SK-N-SH (cell line): ENCODE data around the gene TAS1R3. TPM values are rescaled to one million over a fixed set of nuclear protein-coding genes. Genes with fewer than 3 reads are reported as not detected.

Experiments
- CTCF ChIA-PET: fragments of 300-600, 350-600 bp; formaldehyde crosslinking; extraction: SDS; loops from one replicate; lab custom pipeline; 2021; lab: Yijun Ruan, JAX
- POLR2A ChIA-PET: fragments of 350-600 bp; sonication (Branson Sonifier 250); formaldehyde crosslinking; extraction: SDS; loops from one replicate; lab custom pipeline; 2020; ENCODE audit warnings: antibody characterized with exemption, inconsistent platforms; lab: Yijun Ruan, JAX
- DNase-seq: peaks from one replicate; pipeline ENCODE4 v3.0.0; 2012
- H2AFZ ChIP-seq: fragments of 200-600 bp; sonication (generic); 2 replicates; pipeline ENCODE4 v1.8.1; 2016; ENCODE audit warnings: antibody characterized with exemption, mild to moderate bottlenecking, low read depth
- H3F3A ChIP-seq: fragments of 200-600 bp; sonication (generic); replicated peaks from 2 replicates; pipeline ENCODE3; 2016; ENCODE audit warnings: antibody characterized with exemption, mild to moderate bottlenecking; ENCODE audit not compliant: insufficient read depth
- H3K27ac ChIP-seq, 2 experiments: fragments of 200-500 bp in 1 of 2; fragments of 200-600 bp in 1 of 2; sonication (Bioruptor generic) in 1 of 2; sonication (generic), shearing (Covaris generic) in 1 of 2; 2 replicates each; pipeline versions ENCODE4 v1.5.1 to v1.6.1; 2014 to 2016; ENCODE audit warnings: low read depth in 2 of 2, inconsistent platforms in 1 of 2, low read length in 1 of 2, mild to moderate bottlenecking in 1 of 2, mixed read lengths in 1 of 2
- H3K27me3 ChIP-seq: fragments of 200-600 bp; sonication (generic), shearing (Covaris generic); 2 replicates; pipeline ENCODE4 v1.6.1; 2016; ENCODE audit warnings: mixed run types; ENCODE audit not compliant: insufficient read depth
- H3K36me3 ChIP-seq, 2 experiments: fragments of 200-500 bp in 1 of 2; fragments of 200-600 bp in 1 of 2; sonication (Bioruptor generic) in 1 of 2; sonication (generic) in 1 of 2; replicated peaks in 1 of 2; 2 replicates each; pipeline versions ENCODE3 to v1.5.1; 2014 to 2016; ENCODE audit warnings: low read length in 1 of 2, mild to moderate bottlenecking in 1 of 2; ENCODE audit not compliant: insufficient read depth in 2 of 2, control insufficient read depth in 1 of 2
- H3K4me1 ChIP-seq, 2 experiments: fragments of 200-500 bp in 1 of 2; fragments of 200-600 bp in 1 of 2; sonication (Bioruptor generic) in 1 of 2; sonication (generic), shearing (Covaris generic) in 1 of 2; 2 replicates each; pipeline versions ENCODE4 v1.5.1 to v1.6.1; 2014 to 2016; ENCODE audit warnings: low read depth in 1 of 2, low read length in 1 of 2, mixed run types in 1 of 2; ENCODE audit not compliant: insufficient read depth in 2 of 2, control insufficient read depth in 1 of 2
- H3K4me2 ChIP-seq: fragments of 200-600 bp; sonication (generic), shearing (Covaris generic); 2 replicates; pipeline ENCODE4 v1.6.1; 2017; ENCODE audit warnings: mixed run types
- H3K4me3 ChIP-seq, 2 experiments: fragments of 200-500 bp in 1 of 2; fragments of 200-600 bp in 1 of 2; sonication (Bioruptor generic) in 1 of 2; sonication (generic), shearing (Covaris generic) in 1 of 2; 2 replicates each; pipeline versions ENCODE4 v1.5.1 to v1.8.1; 2014 to 2016; ENCODE audit warnings: low read depth in 2 of 2, inconsistent platforms in 1 of 2, low read length in 1 of 2, mild to moderate bottlenecking in 1 of 2, mixed read lengths in 1 of 2, moderate library complexity in 1 of 2
- H3K79me2 ChIP-seq: fragments of 200-600 bp; sonication (generic); 2 replicates; pipeline ENCODE4 v1.8.1; 2017; ENCODE audit warnings: mild to moderate bottlenecking; ENCODE audit not compliant: insufficient read depth
- H3K9ac ChIP-seq: fragments of 200-600 bp; sonication (generic); 2 replicates; pipeline ENCODE4 v1.6.1; 2017; ENCODE audit warnings: mixed run types
- H3K9me2 ChIP-seq: fragments of 200-600 bp; sonication (generic); 2 replicates; pipeline ENCODE4 v1.6.1; 2017; ENCODE audit warnings: mixed run types
- H3K9me3 ChIP-seq: fragments of 200-600 bp; sonication (generic); 2 replicates; pipeline ENCODE4 v1.6.1; 2017; ENCODE audit warnings: mixed run types, mild to moderate bottlenecking, moderate library complexity
- H4K20me1 ChIP-seq: fragments of 200-600 bp; sonication (generic); 2 replicates; pipeline ENCODE4 v1.6.1; 2017; ENCODE audit warnings: mild to moderate bottlenecking, mixed run types; ENCODE audit not compliant: insufficient read depth
- CHD2 ChIP-seq: fragments of 150-350 bp; IDR thresholded peaks from 2 replicates; pipeline ENCODE4 v1.6.1; 2018; ENCODE audit warnings: low read length; ENCODE audit not compliant: partially characterized antibody
- EP300 ChIP-seq, 2 experiments: IDR thresholded peaks; 2 replicates each; pipeline versions ENCODE4 v1.4.0 to v1.6.1; 2012; ENCODE audit warnings: borderline replicate concordance in 1 of 2, low read depth in 1 of 2, low read length in 1 of 2
- FOSL2 ChIP-seq: IDR thresholded peaks from 2 replicates; pipeline ENCODE4 v1.4.0; 2012; ENCODE audit warnings: low read depth, mild to moderate bottlenecking, moderate library complexity, borderline replicate concordance
- FOXJ3 ChIP-seq: sonication (generic); formaldehyde crosslinking; IDR thresholded peaks from 2 replicates; pipeline ENCODE4 v1.5.1; 2020; ENCODE audit warnings: mild to moderate bottlenecking, missing genetic modification reagents
- FOXM1 ChIP-seq: IDR thresholded peaks from 2 replicates; pipeline ENCODE4 v1.4.0; 2012; ENCODE audit warnings: low read depth, mild to moderate bottlenecking
- GATA2 ChIP-seq: sonication (generic); formaldehyde crosslinking; IDR thresholded peaks from 2 replicates; pipeline ENCODE4 v1.5.0; 2020; ENCODE audit warnings: mild to moderate bottlenecking, missing genetic modification reagents
- IRF3 ChIP-seq: fragments of 150-350 bp; IDR thresholded peaks from 2 replicates; pipeline ENCODE4 v1.6.1; 2016; ENCODE audit warnings: mild to moderate bottlenecking, low read depth, low read length
- JUND ChIP-seq: IDR thresholded peaks from 2 replicates; pipeline ENCODE4 v1.4.0; 2012
- MAX ChIP-seq: IDR thresholded peaks from 2 replicates; pipeline ENCODE4 v1.4.0; 2012; ENCODE audit warnings: low read depth
- MXI1 ChIP-seq: IDR thresholded peaks from 2 replicates; pipeline ENCODE4 v1.6.1; 2012; ENCODE audit warnings: mild to moderate bottlenecking, low read depth, low read length, improper control_type of control experiment
- POLR2AphosphoS5 ChIP-seq: IDR thresholded peaks from 2 replicates; pipeline ENCODE4 v1.6.1; 2012; ENCODE audit warnings: low read depth, low read length
- RAD21 ChIP-seq: IDR thresholded peaks from 2 replicates; pipeline ENCODE4 v1.6.1; 2012; ENCODE audit warnings: mild to moderate bottlenecking, low read length
- REST ChIP-seq: IDR thresholded peaks from 2 replicates; pipeline ENCODE4 v1.6.1; 2012; ENCODE audit warnings: mild to moderate bottlenecking, low read depth, low read length, moderate library complexity
- RFX5 ChIP-seq: IDR thresholded peaks from 2 replicates; pipeline ENCODE4 v1.6.1; 2012; ENCODE audit warnings: mild to moderate bottlenecking, improper control_type of control experiment, low read length
- RXRA ChIP-seq: IDR thresholded peaks from 2 replicates; pipeline ENCODE4 v1.4.0; 2012; ENCODE audit warnings: low read depth, mild to moderate bottlenecking, borderline replicate concordance
- SIN3A ChIP-seq: IDR thresholded peaks from 2 replicates; pipeline ENCODE4 v1.6.1; 2012; ENCODE audit warnings: low read depth, mild to moderate bottlenecking, low read length, moderate library complexity, borderline replicate concordance
- SMC3 ChIP-seq: IDR thresholded peaks from 2 replicates; pipeline ENCODE4 v1.6.1; 2012; ENCODE audit warnings: low read depth, low read length, improper control_type of control experiment
- TAF1 ChIP-seq: IDR thresholded peaks from 2 replicates; pipeline ENCODE4 v1.6.1; 2012; ENCODE audit warnings: low read depth, mild to moderate bottlenecking, low read length, moderate library complexity, borderline replicate concordance
- TEAD4 ChIP-seq: IDR thresholded peaks from 2 replicates; pipeline ENCODE4 v1.4.0; 2012; ENCODE audit warnings: mild to moderate bottlenecking, borderline replicate concordance; ENCODE audit not compliant: insufficient read depth
- USF1 ChIP-seq: IDR thresholded peaks from 2 replicates; pipeline ENCODE4 v1.4.0; 2012; ENCODE audit warnings: low read depth, borderline replicate concordance
- USF2 ChIP-seq: fragments of 150-350 bp; IDR thresholded peaks from 2 replicates; pipeline ENCODE4 v1.6.1; 2017; ENCODE audit warnings: antibody characterized with exemption, low read length, low read depth, borderline replicate concordance
- YY1 ChIP-seq: IDR thresholded peaks from 2 replicates; pipeline ENCODE4 v1.4.0; 2012; ENCODE audit warnings: low read depth, mild to moderate bottlenecking
- ZBTB33 ChIP-seq: IDR thresholded peaks from 2 replicates; pipeline ENCODE4 v1.4.0; 2012; ENCODE audit warnings: low read depth, borderline replicate concordance
- WGBS: methylation state at CpG from one replicate; pipeline ENCODE4 v1.1.6; 2017; ENCODE audit warnings: low lambda C conversion rate; 5-methylcytosine and 5-hydroxymethylcytosine counted together
- polyA plus RNA-seq, 3 experiments: library from polyadenylated mRNA; depleted of rRNA; stranded (reverse); fragments of >200 nt; gene quantifications; 2 replicates each; pipeline ENCODE4 v1.2.3, GENCODE V29; 2012

The TAS1R3 gene
- polyA plus RNA-seq, 1 of the 3 experiments (the other 2 are of a cell fraction), result 0.08 TPM

GRCh38 chr1:1307923-1308755, 22.9 kb upstream of the TAS1R3 start, which contains the start of the genes ACAP3 and PUSL1:
ACAP3 (minus strand) TSS chr1:1307930; CDS start chr1:1307815, 115 bp downstream.
PUSL1 (plus strand) TSS chr1:1308597; CDS start chr1:1308644, 47 bp downstream.
- peak within 1 kb of the TSS; percentile 95 for H3K4me2 ChIP-seq
- H3F3A ChIP-seq, result no peaks in the 10 kb centered on the region
- CTCF ChIA-PET, result no interaction called here
- no peaks in the 10 kb centered on the region for H3K9me2 ChIP-seq
- peaks cover 0 to 30% of the 10 kb centered on the region in 2 experiments for H3K36me3 ChIP-seq
- POLR2A ChIA-PET, result no interaction called here
- no peaks in the 10 kb centered on the region for H3K9me3 ChIP-seq
- no peak within 1 kb of the TSS for H2AFZ ChIP-seq
- WGBS, result 1% methylated on average over 16 of the region's 131 CpGs
- peaks cover 13 to 48% of the 10 kb centered on the region in 2 experiments; a peak in 2 of 4 replicates for H3K4me1 ChIP-seq
- peaks cover 35% of the 10 kb centered on the region for H3K79me2 ChIP-seq
- peak within 1 kb of the TSS; percentile 74 for H3K9ac ChIP-seq
- peak within 1 kb of the TSS; percentile 73 to 91 for H3K4me3 ChIP-seq
- peaks cover 11% of the 10 kb centered on the region; the same call in 1 of the 2 replicates for H4K20me1 ChIP-seq
- no peaks in the 10 kb centered on the region for H3K27me3 ChIP-seq
- peak within 1 kb of the TSS; percentile 72 to 97 for H3K27ac ChIP-seq
- peak; percentile 98 for DNase-seq
- TF ChIP-seq FOXJ3 (no peak), GATA2 (no peak), RFX5 (no peak), TEAD4 (no peak), USF2 (no peak), CHD2 (peak; percentile 42), RAD21 (no peak), SIN3A (peak; percentile 62; the same call in 1 of the 2 replicates), EP300 (IDR thresholded peaks at IDR 0.05; ENCODE audit: borderline replicate concordance in 1 of 2, low read depth in 1 of 2, low read length in 1 of 2) (0 out of 4 replicates have a peak, but pooled peaks of 1 of the 2 experiments have one; percentile 7), FOXM1 (no peak), MAX (peak; percentile 73), IRF3 (peak; percentile 76), SMC3 (no peak), POLR2AphosphoS5 (no peak; the same call in 1 of the 2 replicates), YY1 (peak; percentile 28; the same call in 1 of the 2 replicates), MXI1 (peak; percentile 91), ZBTB33 (0 out of 2 replicates have a peak, but pooled peaks have one; percentile 18), RXRA (no peak), USF1 (no peak), FOSL2 (no peak), JUND (no peak), TAF1 (peak; percentile 15; the same call in 1 of the 2 replicates), REST (no peak)
